ENCODE measurements around the gene MCM9.

Gene MCM9

DNA sequence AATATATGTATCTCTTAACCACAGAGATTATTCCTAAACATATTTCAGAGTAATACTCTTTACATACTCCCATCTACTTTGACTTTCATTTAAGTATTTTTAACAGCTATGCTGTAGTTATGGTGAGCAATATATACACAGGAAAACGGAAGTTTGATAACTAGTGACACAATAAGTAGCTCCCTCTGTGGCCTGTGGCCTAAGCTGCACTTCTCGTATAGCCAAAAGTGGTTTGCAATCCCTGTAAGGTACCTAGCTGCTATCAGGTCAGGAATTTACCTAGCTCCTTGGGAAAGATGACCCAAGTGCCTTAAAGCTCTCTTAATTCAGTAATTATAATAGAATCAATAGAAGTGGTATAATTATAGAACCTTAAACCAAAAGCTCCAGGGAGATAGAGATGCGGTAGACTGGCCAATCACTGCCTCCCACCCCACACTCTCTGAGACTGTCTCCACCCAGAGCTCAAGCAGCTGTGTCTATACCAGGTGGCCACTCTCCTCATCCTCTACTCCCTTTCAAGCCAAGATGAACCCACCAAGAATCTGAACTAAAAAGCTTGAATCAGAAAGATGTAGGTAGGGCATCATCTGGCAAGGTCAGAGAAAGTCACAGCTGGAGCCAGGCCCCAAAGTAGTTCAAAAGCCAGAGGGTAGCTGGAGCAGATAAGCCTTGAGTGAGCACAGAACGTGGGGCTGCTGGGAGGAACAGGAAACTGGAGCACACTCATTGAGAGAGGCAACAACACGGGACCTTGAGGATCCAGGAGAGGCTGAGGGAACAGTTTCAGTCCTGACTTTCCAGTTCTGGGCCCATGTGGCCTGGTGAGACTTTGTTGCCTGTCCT lies 125.9 kb downstream of the MCM9 start (continued):
- TF ChIP-seq ZFP3 (tag by site-specific recombination; IDR thresholded peaks at IDR 0.05; ENCODE audit: low read depth) (no peak), ZNF184 (tag by site-specific recombination; IDR thresholded peaks at IDR 0.05) (no peak), ZNF433 (tag by site-specific recombination; IDR thresholded peaks at IDR 0.05; ENCODE audit: low read depth) (no peak)
- TF ChIP-seq, protein P1, sequence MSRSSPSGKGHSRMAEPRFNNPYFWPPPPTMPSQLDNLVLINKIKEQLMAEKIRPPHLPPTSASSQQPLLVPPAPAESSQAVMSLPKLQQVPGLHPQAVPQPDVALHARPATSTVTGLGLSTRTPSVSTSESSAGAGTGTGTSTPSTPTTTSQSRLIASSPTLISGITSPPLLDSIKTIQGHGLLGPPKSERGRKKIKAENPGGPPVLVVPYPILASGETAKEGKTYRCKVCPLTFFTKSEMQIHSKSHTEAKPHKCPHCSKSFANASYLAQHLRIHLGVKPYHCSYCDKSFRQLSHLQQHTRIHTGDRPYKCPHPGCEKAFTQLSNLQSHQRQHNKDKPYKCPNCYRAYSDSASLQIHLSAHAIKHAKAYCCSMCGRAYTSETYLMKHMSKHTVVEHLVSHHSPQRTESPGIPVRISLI (tag by site-specific recombination; IDR thresholded peaks at IDR 0.05), result no peak

DNA sequence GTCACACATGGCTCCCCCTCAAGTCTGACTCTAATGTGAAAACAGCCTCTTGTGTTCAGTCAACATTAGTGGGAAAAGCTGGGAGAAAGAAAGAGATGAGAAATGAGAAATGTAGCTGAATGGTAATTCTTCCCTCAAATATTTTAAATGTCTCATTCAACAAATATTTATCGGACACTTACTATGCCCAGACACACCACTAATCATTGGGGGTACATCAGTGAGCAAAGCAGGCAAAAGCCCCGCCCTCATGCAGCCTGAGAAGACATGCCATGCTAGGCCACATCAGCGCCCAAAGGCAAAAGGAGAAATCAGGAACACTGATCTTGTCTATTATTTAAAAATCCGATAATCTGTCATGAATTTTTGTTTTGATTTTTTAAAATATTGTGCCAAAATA lies 130.9 kb downstream of the MCM9 start:
- Histone ChIP-seq H3K4me3 (ENCODE audit: low read depth, low read length) (no peak overlapping the region), H3K36me3 (ENCODE audit: control insufficient read depth in 2 of 2, insufficient read depth in 1 of 2, low read length in 2 of 2) (no peaks in the 10 kb centered on the region), H3K9me3 (ENCODE audit: control insufficient read depth, insufficient read depth, low read depth, low read length) (no peaks in the 10 kb centered on the region), H3K27ac (ENCODE audit: extremely low read depth, low read depth, low read length) (no peak overlapping the region), H3K4me1 (ENCODE audit: control insufficient read depth, insufficient read depth, low read length) (no peaks in the 10 kb centered on the region)
- ChIA-PET POLR2A (no interaction called here), CTCF (interaction anchor here (0.6 to 1.9 kb wide), 5 partner anchors 25 to 1459 kb away, joined by 3 to 10 read pairs (median 4); no protein-coding TSS in a partner anchor)
- TF ChIP-seq, protein P2, sequence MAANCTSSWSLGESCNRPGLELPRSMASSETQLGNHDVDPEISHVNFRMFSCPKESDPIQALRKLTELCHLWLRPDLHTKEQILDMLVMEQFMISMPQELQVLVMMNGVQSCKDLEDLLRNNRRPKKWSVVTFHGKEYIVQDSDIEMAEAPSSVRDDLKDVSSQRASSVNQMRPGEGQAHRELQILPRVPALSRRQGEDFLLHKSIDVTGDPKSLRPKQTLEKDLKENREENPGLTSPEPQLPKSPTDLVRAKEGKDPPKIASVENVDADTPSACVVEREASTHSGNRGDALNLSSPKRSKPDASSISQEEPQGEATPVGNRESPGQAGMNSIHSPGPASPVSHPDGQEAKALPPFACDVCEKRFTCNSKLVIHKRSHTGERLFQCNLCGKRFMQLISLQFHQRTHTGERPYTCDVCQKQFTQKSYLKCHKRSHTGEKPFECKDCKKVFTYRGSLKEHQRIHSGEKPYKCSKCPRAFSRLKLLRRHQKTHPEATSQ (tag by site-specific recombination; IDR thresholded peaks at IDR 0.05), result no peak
- TF ChIP-seq ZNF157 (tag by site-specific recombination; IDR thresholded peaks at IDR 0.05), result no peak
- no peak for TF ChIP-seq ZNF48 (tag by site-specific recombination; IDR thresholded peaks at IDR 0.05)
- no peak for TF ChIP-seq ZNF274 (IDR thresholded peaks at IDR 0.05; ENCODE audit: low read length)
- no peak for TF ChIP-seq ZNF274 (tag by site-specific recombination; IDR thresholded peaks at IDR 0.05; ENCODE audit: borderline replicate concordance)
- TF ChIP-seq, protein P3, sequence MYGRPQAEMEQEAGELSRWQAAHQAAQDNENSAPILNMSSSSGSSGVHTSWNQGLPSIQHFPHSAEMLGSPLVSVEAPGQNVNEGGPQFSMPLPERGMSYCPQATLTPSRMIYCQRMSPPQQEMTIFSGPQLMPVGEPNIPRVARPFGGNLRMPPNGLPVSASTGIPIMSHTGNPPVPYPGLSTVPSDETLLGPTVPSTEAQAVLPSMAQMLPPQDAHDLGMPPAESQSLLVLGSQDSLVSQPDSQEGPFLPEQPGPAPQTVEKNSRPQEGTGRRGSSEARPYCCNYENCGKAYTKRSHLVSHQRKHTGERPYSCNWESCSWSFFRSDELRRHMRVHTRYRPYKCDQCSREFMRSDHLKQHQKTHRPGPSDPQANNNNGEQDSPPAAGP (tag by site-specific recombination; IDR thresholded peaks at IDR 0.05), result no peak
- TF ChIP-seq, protein P4, sequence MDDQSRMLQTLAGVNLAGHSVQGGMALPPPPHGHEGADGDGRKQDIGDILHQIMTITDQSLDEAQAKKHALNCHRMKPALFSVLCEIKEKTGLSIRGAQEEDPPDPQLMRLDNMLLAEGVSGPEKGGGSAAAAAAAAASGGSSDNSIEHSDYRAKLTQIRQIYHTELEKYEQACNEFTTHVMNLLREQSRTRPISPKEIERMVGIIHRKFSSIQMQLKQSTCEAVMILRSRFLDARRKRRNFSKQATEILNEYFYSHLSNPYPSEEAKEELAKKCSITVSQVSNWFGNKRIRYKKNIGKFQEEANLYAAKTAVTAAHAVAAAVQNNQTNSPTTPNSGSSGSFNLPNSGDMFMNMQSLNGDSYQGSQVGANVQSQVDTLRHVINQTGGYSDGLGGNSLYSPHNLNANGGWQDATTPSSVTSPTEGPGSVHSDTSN (CRISPR knock-in tag; IDR thresholded peaks at IDR 0.05), result no peak
- no peak for TF ChIP-seq SALL2 (tag by site-specific recombination; IDR thresholded peaks at IDR 0.05; ENCODE audit: borderline replicate concordance)
- TF ChIP-seq, protein P5, sequence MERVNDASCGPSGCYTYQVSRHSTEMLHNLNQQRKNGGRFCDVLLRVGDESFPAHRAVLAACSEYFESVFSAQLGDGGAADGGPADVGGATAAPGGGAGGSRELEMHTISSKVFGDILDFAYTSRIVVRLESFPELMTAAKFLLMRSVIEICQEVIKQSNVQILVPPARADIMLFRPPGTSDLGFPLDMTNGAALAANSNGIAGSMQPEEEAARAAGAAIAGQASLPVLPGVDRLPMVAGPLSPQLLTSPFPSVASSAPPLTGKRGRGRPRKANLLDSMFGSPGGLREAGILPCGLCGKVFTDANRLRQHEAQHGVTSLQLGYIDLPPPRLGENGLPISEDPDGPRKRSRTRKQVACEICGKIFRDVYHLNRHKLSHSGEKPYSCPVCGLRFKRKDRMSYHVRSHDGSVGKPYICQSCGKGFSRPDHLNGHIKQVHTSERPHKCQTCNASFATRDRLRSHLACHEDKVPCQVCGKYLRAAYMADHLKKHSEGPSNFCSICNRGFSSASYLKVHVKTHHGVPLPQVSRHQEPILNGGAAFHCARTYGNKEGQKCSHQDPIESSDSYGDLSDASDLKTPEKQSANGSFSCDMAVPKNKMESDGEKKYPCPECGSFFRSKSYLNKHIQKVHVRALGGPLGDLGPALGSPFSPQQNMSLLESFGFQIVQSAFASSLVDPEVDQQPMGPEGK (tag by site-specific recombination; IDR thresholded peaks at IDR 0.05), result no peak
- TF ChIP-seq ZNF416 (tag by site-specific recombination; IDR thresholded peaks at IDR 0.05), result no peak
- no peak for TF ChIP-seq ZNF391 (tag by site-specific recombination; IDR thresholded peaks at IDR 0.05; ENCODE audit: borderline replicate concordance, low read depth)

DNA sequence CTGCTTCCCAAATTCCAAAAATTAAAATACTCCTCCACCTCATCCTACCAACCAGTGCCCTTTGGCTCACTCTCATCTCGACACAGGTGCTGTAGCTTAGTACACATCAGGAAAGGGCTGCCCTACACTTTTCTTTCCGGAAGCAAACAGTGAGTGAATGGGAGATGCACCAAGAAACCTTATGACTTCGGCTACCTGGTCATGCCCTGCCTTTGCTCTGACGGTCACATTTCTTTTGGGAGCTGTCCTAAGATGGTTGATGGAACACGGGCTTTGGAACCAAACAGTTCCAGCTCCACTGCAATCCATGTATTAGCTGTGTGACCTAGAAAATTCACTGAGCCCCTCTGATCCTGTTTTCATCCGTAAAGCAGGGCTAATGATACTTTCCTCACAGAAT lies 133.7 kb downstream of the MCM9 start:
- no peak overlapping the region for H3K4me3 ChIP-seq (ENCODE audit: low read depth, low read length)
- TF ChIP-seq, protein P1 (tag by site-specific recombination; IDR thresholded peaks at IDR 0.05), result no peak
- TF ChIP-seq ZNF354C (tag by site-specific recombination; IDR thresholded peaks at IDR 0.05; ENCODE audit: borderline replicate concordance, low read depth), result no peak
- TF ChIP-seq, protein P6, sequence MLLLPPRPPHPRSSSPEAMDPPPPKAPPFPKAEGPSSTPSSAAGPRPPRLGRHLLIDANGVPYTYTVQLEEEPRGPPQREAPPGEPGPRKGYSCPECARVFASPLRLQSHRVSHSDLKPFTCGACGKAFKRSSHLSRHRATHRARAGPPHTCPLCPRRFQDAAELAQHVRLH (tag by site-specific recombination; IDR thresholded peaks at IDR 0.05), result no peak
- H3K9me3 ChIP-seq (ENCODE audit: control insufficient read depth, insufficient read depth, low read depth, low read length), result no peaks in the 10 kb centered on the region
- H3K27ac ChIP-seq (ENCODE audit: extremely low read depth, low read depth, low read length), result no peak overlapping the region
- H3K36me3 ChIP-seq (ENCODE audit: control insufficient read depth in 2 of 2, insufficient read depth in 1 of 2, low read length in 2 of 2), result no peaks in the 10 kb centered on the region
- H3K4me1 ChIP-seq (ENCODE audit: control insufficient read depth, insufficient read depth, low read length), result no peaks in the 10 kb centered on the region
- ChIA-PET CTCF (interaction anchor here (0.5 to 3.9 kb wide), 23 partner anchors 8 to 1238 kb away, joined by 3 to 47 read pairs (median 4); no protein-coding TSS in a partner anchor), POLR2A (no interaction called here)
